Breast epithelium (tissue), 4 donors: ENCODE data around the gene GPR141. TPM values are rescaled to one million over a fixed set of nuclear protein-coding genes. Genes with fewer than 3 reads are reported as not detected.
"Not testable (repeated sequence)": the region's sequence is repeated elsewhere in the genome, so short reads cannot be mapped to it uniquely, and the experiment has no call there.

Experiments used
- DNase-seq, 2 donors: peaks; one replicate each; pipeline ENCODE4 v3.0.0-alpha.2; 2019; ENCODE audit warnings: low spot score in 2 of 2
- H3K27ac ChIP-seq, 2 donors: fragments of 200-600 bp; sonication (generic) in 1 of 2; one replicate each; pipeline ENCODE4 v1.5.1; 2016 to 2019; ENCODE audit warnings: mild to moderate bottlenecking in 1 of 2
- H3K27me3 ChIP-seq, 2 donors: fragments of 200-600 bp; sonication (generic) in 1 of 2; one replicate each; pipeline versions ENCODE4 v1.5.1 to v1.6.0; 2017 to 2019; ENCODE audit warnings: control low read depth in 1 of 2, mild to moderate bottlenecking in 1 of 2
- H3K36me3 ChIP-seq: fragments of 200-600 bp; one replicate; pipeline ENCODE4 v1.5.1; 2019
- H3K4me1 ChIP-seq, 2 donors: fragments of 200-600 bp; sonication (generic); one replicate each; pipeline ENCODE4 v1.5.1; 2016 to 2019; ENCODE audit warnings: control low read depth in 1 of 2
- H3K4me3 ChIP-seq, 3 donors: fragments of 200-600 bp; sonication (generic); 1 replicate in 2 of 3; 2 replicates in 1 of 3; pipeline ENCODE4 v1.5.1; 2016 to 2019; ENCODE audit warnings: mild to moderate bottlenecking in 3 of 3, moderate library complexity in 2 of 3
- H3K9me3 ChIP-seq, 2 donors: fragments of 200-600 bp; sonication (generic) in 1 of 2; one replicate each; pipeline ENCODE4 v1.5.1; 2016 to 2019; ENCODE audit warnings: control low read depth in 1 of 2
- POLR2A ChIP-seq: fragments of 450-650 bp; IDR thresholded peaks from one replicate; pipeline ENCODE4 v1.6.1; 2016; ENCODE audit warnings: antibody characterized with exemption, mild to moderate bottlenecking, moderate library complexity
- POLR2AphosphoS5 ChIP-seq, 3 donors: sonication (generic); formaldehyde crosslinking; IDR thresholded peaks; one replicate each; pipeline ENCODE4 v1.6.1; 2017; ENCODE audit warnings: antibody characterized with exemption in 3 of 3
- intact Hi-C: fragments of 100-400 bp; cut with DNase I; formaldehyde crosslinking; loops from one replicate; pipeline ENCODE4 v1.15.1; 2023; ENCODE audit warnings: low total_unique reads
- total RNA-seq, 3 donors: library from RNA; depleted of rRNA; stranded (reverse); fragments of >200 nt; gene quantifications; one replicate each; pipeline ENCODE4 v1.1.0, GENCODE V29; 2016
- TF ChIP-seq, protein P1 (sequence below), 3 donors: fragments of 450-650 bp; IDR thresholded peaks; one replicate each; pipeline ENCODE4 v1.5.1; 2016 to 2017; ENCODE audit warnings: antibody characterized with exemption in 3 of 3, mild to moderate bottlenecking in 3 of 3, moderate library complexity in 3 of 3

Gene GPR141
- total RNA-seq, 3 donors from 2014 or later, result 0.64 to 0.88 TPM; not detected in 1

DNA sequence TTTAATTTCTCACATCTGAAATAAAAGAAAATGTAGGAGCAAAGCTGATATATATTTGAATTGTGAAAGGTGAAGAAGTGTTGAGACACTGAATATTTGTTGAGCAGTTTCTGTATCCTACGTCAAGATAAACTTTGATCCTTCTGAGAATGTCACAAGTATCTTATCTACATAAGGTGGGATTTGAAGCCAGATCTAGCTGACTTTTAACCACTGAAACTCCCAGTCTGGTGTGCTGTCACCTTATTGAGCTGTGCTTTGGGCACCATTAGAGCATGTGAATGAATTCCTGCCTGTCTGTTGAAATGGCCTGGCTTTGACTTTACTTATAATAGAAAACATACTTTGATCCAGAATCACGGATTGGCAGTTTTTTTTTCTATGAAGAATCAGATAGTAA is 15.2 kb downstream of the GPR141 start:
- Histone ChIP-seq H3K9me3 (no peaks in the 10 kb centered on the region), H3K4me1 (no peaks in the 10 kb centered on the region), H3K27me3 (no peaks in the 10 kb centered on the region), H3K27ac (no peak overlapping the region), H3K36me3 (no peaks in the 10 kb centered on the region), H3K4me3 (no peak overlapping the region)
- DNase-seq, result no peak
- TF ChIP-seq POLR2AphosphoS5 (IDR thresholded peaks at IDR 0.05) (no peak), POLR2A (no peak)
- TF ChIP-seq, protein P1, sequence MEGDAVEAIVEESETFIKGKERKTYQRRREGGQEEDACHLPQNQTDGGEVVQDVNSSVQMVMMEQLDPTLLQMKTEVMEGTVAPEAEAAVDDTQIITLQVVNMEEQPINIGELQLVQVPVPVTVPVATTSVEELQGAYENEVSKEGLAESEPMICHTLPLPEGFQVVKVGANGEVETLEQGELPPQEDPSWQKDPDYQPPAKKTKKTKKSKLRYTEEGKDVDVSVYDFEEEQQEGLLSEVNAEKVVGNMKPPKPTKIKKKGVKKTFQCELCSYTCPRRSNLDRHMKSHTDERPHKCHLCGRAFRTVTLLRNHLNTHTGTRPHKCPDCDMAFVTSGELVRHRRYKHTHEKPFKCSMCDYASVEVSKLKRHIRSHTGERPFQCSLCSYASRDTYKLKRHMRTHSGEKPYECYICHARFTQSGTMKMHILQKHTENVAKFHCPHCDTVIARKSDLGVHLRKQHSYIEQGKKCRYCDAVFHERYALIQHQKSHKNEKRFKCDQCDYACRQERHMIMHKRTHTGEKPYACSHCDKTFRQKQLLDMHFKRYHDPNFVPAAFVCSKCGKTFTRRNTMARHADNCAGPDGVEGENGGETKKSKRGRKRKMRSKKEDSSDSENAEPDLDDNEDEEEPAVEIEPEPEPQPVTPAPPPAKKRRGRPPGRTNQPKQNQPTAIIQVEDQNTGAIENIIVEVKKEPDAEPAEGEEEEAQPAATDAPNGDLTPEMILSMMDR (IDR thresholded peaks at IDR 0.05), result no peak
- intact Hi-C loops, result no loop called here

DNA sequence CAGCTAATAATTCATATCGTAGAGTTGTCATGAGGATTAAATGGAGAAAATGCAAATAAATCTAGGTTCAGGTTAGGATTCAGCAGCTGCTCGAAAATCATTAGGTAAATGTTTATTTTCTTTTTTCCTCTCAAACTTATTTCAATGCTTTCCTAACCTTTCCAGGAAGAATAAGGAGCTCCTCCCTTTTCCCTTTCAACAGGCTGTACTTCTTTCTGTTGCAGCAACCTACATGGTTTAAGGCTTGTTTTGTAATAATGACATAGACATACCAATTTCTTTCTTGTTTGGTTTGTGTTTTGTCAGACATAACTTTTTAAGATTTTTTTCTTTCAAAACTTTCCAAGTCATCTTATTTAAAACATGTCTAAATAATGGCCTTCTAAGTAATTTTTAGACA is 18.2 kb downstream of the GPR141 start:
- Histone ChIP-seq H3K27me3 (no peaks in the 10 kb centered on the region), H3K36me3 (no peaks in the 10 kb centered on the region), H3K27ac (no peak overlapping the region), H3K4me3 (no peak overlapping the region), H3K4me1 (no peaks in the 10 kb centered on the region), H3K9me3 (no peaks in the 10 kb centered on the region)
- TF ChIP-seq, protein P1 (IDR thresholded peaks at IDR 0.05), result no peak
- TF ChIP-seq POLR2A (no peak), POLR2AphosphoS5 (IDR thresholded peaks at IDR 0.05) (no peak)
- DNase-seq, result no peak
- intact Hi-C loops, result no loop called here

DNA sequence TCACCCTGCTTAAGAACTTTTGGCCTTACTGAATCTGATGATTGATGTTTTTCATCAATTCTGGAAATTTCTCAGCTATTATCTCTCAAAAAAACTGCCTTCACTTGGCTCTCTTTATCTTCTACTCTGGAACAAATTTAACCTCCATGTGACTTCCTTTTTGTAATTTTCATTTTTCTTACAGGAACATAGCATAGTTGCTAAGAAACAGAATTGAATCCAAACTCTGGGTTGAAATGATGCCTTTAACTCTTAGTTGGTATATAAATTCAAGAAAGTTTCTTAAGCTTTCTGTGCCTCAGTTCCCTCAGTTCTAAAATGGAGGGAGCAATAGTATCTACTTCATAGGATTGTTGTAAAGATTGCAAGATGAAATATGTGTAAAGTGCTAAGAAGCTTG is 19.8 kb downstream of the GPR141 start:
- Histone ChIP-seq H3K4me3 (no peak overlapping the region), H3K4me1 (no peaks in the 10 kb centered on the region), H3K9me3 (no peaks in the 10 kb centered on the region), H3K36me3 (no peaks in the 10 kb centered on the region), H3K27me3 (no peaks in the 10 kb centered on the region), H3K27ac (no peak overlapping the region)
- TF ChIP-seq, protein P1 (IDR thresholded peaks at IDR 0.05), result no peak
- no peak for TF ChIP-seq POLR2AphosphoS5 (IDR thresholded peaks at IDR 0.05)
- TF ChIP-seq POLR2A, result no peak
- DNase-seq, result no peak
- intact Hi-C loops, result no loop called here

DNA sequence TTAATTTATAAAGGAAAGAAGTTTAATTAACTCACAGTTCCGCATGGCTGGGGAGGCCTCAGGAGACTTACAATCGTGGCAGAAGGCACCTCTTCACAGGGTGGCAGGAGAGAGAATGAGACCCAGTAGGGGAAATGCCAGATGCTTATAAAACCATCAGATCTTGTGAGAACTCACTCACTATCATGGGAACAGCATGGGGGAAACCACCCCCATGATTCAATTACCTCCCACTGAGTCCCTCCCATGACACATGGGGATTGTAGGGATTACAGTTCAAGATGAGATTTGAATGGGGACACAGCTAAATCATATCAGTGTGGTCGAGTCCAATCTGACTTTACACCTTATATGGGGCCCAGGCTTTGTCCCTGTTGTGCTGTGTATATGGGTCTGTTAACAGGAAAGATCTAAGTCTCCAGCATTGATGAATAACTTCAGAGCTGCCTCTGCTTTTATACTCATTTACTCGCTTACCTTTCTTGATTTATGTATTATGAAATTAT is 20.8 kb downstream of the GPR141 start:
- H3K9me3 ChIP-seq, intact Hi-C loops, H3K27me3 ChIP-seq, H3K27ac ChIP-seq, H3K36me3 ChIP-seq, DNase-seq, H3K4me1 ChIP-seq, H3K4me3 ChIP-seq: not testable (repeated sequence)

DNA sequence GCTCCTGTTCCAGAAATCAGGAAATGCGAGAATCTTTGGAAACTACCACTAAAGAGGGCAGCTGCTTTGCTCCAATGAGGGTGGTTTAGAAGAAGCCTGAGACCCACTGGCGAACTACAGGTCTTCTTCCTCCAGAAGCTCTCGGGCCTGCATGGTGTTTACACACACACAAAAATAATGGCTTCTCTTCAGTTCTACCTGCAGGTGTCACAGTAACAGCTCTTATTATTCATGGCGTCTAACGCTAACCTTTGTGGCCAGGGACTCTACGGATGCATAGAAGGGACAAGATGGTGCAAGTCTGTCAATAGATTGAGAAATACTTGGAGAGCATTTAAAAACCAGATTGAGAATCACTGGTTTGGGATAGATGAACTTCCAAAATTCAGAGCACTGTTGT is 22.4 kb downstream of the GPR141 start:
- Histone ChIP-seq H3K9me3 (no peaks in the 10 kb centered on the region), H3K4me3 (no peak overlapping the region), H3K36me3 (no peaks in the 10 kb centered on the region), H3K27ac (no peak overlapping the region), H3K27me3 (no peaks in the 10 kb centered on the region), H3K4me1 (no peaks in the 10 kb centered on the region)
- intact Hi-C loops, result no loop called here
- TF ChIP-seq POLR2A, result no peak
- TF ChIP-seq, protein P1 (IDR thresholded peaks at IDR 0.05), result no peak
- TF ChIP-seq POLR2AphosphoS5 (IDR thresholded peaks at IDR 0.05), result no peak
- no peak for DNase-seq

DNA sequence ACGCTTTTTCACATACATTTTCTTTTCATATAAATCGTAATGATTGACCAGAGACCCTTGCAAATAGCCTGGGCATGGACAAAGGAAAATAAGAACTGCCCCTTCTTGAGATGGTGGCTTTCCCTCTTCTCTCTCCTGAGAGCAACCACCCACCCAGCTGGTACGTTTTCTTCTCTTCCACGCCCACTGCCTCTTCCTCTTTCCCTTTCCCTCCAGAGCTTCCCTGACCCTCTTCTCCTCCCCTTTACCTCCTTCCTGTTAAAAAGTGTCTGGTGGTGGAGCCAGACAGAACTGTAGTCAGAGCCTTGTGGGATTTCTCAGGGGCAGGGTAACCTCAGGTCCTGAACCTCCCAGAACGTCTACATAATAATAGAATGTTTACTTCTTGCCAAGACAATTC is 23.2 kb downstream of the GPR141 start:
- H3K4me3 ChIP-seq, result no peak overlapping the region
- TF ChIP-seq POLR2AphosphoS5 (IDR thresholded peaks at IDR 0.05), result no peak
- no peak for TF ChIP-seq POLR2A
- TF ChIP-seq, protein P1 (IDR thresholded peaks at IDR 0.05), result no peak
- intact Hi-C loops, result no loop called here

More for the DNA sequence above, 23.2 kb downstream of the GPR141 start:
- Histone ChIP-seq H3K27ac (no peak overlapping the region), H3K36me3 (no peaks in the 10 kb centered on the region), H3K9me3 (no peaks in the 10 kb centered on the region), H3K4me1 (no peaks in the 10 kb centered on the region), H3K27me3 (no peaks in the 10 kb centered on the region)
- no peak for DNase-seq
